GM19240 (cell line): ENCODE measurements around the gene RELCH.
"Not testable (repeated sequence)": the region's sequence is repeated elsewhere in the genome, so short reads cannot be mapped to it uniquely, and the experiment has no call there.

Source experiments
- DNase-seq: peaks from one replicate; pipeline ENCODE4 v3.0.0; 2011; ENCODE audit warnings: low spot score; ENCODE audit not compliant: insufficient read length

The RELCH gene, protein sequence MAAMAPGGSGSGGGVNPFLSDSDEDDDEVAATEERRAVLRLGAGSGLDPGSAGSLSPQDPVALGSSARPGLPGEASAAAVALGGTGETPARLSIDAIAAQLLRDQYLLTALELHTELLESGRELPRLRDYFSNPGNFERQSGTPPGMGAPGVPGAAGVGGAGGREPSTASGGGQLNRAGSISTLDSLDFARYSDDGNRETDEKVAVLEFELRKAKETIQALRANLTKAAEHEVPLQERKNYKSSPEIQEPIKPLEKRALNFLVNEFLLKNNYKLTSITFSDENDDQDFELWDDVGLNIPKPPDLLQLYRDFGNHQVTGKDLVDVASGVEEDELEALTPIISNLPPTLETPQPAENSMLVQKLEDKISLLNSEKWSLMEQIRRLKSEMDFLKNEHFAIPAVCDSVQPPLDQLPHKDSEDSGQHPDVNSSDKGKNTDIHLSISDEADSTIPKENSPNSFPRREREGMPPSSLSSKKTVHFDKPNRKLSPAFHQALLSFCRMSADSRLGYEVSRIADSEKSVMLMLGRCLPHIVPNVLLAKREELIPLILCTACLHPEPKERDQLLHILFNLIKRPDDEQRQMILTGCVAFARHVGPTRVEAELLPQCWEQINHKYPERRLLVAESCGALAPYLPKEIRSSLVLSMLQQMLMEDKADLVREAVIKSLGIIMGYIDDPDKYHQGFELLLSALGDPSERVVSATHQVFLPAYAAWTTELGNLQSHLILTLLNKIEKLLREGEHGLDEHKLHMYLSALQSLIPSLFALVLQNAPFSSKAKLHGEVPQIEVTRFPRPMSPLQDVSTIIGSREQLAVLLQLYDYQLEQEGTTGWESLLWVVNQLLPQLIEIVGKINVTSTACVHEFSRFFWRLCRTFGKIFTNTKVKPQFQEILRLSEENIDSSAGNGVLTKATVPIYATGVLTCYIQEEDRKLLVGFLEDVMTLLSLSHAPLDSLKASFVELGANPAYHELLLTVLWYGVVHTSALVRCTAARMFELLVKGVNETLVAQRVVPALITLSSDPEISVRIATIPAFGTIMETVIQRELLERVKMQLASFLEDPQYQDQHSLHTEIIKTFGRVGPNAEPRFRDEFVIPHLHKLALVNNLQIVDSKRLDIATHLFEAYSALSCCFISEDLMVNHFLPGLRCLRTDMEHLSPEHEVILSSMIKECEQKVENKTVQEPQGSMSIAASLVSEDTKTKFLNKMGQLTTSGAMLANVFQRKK

DNA sequence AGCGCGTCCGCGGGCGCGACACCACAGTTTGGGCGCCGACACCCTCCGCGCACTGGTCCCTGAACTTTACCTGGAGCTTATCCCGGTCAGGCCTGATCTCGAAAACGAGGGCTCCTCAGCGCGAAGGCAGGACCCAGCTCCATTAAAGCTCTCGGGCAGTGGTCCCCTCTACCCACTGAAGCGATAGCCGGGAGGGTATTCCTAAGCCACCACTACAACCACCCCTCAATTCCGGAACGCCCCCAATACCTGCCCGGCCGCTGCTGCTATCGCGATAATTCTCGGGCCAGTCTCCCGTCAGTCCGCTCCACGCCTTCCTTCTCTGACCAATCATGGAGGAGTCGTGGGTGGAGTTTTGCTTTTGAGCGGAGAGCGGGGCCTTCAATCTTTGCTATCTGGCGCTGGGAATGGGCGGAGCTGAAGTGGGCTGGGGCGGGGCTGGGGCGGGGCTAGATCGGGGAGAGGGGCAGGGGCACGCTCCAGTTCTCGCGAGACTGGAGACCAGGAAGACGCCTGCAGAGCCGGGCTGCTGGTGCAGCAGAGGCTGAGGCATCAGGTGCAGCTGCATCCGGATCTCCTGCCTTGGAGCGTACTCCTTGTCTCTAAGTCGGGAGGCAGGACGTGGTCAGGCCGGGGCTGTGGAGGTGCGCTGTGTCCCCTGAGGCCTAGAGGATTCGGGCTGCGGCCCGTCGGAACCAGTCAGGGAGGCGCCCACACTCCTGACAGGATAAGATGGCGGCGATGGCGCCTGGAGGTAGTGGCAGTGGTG is at the start of gene RELCH, which contains the start of gene PIGN:
Gene RELCH (plus strand): TSS at position 482 of the 769 bp plus-strand sequence. CDS start 251 bp downstream, at position 733.
Gene PIGN (minus strand): TSS at position 283 of the 769 bp plus-strand sequence. CDS start 25,703 bp downstream, outside the sequence.
- DNase-seq: peak; percentile 65

DNA sequence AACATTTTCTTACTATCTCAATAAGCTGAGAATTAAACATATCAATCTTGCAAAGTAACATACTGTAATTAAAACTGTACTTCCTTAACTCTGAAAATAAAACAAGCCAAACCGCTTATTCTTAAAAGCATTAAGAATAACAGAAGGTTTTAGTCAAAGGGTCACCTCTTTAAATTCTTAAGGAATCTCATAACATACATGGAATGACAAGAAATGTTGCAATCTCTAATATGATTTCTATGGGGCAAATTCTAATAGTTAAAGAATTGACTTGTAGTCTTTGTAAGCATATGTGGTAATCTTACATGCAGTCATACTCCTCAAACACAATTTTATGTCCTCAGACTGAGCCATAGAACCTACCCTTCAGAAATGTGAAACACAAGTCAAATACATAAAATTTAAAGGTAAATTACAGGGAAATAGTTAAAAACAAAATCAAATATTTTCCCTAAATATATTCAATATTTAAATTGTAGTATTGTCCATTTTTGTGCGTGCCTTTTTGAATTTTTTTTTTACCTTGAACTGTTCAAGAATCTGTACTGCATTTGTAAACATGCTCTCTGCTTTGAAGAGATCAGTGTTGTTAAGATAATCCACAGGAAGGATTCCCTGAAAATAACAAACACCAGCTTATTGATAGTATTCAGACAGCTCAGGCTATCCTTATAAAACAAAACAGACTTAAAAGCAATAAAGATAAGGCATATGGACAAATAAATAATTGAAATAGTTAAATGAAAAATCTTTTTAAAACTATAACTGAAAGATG is 48.4 kb upstream of the RELCH start:
- no peak for DNase-seq

DNA sequence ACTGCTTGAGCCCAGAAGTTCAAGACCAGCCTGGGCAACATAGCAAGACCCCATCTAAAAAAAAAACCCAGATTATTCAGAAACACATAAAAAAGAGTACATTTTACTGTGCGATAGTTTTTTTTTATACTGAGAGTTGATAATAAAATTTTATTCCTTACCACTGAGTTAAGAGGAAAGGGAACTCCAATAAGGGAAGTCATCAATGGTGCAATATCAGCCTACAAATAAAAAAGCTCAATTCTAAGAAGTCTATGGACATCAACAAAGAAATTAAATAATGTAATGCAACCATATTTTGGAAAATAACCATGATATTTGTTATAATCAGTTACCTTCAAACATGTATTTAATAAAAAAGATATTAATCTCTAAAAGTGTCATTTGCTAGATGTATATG is 46.8 kb upstream of the RELCH start:
- DNase-seq: no peak

DNA sequence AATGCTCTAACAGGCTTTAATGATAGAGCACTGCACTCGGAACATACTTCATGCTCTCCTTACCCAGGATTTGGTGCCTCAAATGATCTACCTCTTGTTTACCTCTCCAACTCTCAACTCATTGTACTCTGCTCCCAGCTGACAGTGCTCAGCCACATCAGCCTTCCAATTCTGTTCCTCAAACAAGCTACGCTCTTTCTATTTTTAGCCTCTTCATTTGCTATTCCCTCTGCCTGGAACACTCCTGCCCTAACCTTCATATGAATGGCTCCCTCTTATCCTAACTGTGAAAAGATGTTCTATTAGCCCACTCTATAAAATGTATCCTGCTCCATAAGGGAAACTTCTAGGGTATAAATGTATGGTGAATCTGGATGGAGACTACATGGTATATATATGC is 42.7 kb upstream of the RELCH start:
- DNase-seq: no peak

DNA sequence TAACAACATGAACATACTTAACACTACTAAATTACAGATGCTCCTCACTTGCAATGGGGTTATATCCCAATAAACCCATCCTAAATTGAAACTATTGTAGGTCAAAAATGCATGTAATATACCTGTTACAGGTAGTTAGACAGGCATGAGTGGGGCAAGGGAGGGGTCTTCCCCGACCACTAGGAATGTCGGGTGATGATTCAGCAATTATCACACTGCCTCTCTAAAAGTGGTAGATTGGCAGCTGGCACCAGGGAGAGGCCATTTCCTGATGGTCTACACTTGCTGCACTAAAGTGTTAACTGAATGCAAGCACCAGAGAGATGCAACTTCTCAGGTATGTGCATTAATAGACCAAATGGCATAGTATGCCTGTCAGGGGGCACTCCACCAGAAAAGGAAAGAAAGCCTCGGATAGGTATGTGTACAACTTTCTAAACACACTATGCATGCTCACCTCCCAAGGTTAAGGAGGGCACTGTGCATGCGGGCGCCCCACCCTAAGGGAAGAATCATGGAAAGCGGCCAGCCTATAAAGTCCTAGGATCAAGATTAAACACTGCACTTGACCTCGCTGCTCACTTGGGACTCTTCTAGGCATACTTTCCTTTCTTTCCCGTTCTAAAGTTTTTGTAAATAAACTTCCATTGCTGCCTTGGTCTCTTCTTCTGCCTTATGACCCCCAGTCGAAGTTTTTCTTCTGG is 35.8 kb upstream of the RELCH start:
- no peak for DNase-seq

DNA sequence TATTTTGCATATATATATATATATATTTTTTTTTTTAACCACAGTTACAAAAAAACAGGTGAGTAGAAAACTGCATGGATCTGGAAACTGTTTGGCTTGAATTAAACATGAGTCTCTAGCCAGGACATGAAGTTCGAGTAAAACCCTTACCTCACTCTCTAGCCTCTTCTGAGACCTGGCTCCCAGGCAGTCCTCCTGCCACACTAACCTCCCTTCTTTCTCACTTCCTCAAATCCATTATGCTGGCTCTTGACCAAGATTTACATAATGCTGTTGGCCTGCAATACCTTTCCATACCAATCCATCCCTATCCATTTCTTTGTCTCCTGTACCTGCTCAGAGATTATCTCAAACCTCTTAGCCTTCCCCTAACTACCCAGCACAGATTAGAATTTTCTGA is 34.2 kb upstream of the RELCH start:
- DNase-seq: no peak

DNA sequence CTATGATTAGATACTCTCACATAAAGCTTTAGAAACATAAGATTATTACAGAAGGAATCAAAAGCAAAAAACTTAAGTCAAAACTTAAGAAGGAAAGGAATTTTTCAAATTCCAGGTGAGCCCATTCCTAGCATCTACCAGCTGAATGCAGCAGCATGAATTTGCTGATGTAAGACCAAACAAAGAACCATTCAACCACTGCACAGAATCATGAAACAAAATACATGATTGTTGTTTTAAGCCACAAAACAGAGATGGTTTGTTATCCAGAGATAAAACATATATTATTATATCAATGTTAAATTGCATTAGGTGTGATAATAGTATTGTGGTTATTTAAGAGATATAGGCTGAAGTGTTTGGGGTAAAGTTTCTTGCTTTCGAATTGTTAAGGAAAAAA is 29.2 kb upstream of the RELCH start:
- DNase-seq: no peak

DNA sequence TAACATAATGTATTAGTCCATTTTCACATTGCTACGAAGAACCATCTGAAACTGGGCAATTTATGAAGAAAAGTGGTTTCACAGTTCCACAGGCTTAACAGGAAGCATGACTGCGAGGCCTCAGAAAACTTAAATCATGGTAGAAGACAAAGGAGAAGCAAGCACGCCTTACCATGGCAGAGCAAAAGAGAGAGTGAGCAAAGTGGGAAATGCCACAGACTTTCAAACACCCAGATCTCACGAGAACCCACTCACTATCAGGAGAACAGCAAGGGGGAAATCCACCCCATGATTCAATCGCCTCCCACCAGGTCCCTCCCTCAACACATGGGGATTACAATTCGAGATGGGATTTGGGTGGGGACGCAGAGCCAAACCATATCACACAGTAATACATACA is 22.7 kb upstream of the RELCH start:
- DNase-seq: no peak

DNA sequence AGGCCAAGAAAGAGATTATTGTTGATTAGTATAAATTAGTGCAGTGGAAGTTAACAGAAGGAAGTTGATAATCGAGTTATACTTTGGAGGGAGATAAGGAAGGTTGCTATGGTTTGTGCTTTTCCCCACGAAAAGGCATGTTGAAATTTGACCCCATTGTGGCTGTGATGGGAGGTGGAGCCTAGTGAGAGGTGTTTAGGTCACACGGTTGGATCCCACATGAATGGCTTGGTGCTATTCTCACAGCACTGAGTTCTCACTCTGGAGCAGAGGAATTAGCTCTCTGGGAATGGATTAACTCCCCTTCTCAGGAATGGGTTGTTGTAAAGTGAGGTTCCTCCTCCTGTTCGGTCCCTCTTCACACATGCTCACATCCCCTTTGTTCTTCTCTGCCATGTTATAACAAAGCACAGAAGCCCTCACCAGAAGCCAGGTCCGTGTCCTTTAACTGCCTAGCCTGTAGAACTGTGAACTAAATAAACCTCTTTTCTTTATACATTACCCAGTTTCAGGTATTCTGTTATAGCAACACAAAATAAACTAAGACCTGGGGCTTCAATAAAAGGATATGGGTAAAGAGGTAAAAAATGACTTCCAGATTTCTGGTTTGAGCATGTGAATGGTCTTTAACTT is 22.1 kb upstream of the RELCH start:
- DNase-seq: no peak

DNA sequence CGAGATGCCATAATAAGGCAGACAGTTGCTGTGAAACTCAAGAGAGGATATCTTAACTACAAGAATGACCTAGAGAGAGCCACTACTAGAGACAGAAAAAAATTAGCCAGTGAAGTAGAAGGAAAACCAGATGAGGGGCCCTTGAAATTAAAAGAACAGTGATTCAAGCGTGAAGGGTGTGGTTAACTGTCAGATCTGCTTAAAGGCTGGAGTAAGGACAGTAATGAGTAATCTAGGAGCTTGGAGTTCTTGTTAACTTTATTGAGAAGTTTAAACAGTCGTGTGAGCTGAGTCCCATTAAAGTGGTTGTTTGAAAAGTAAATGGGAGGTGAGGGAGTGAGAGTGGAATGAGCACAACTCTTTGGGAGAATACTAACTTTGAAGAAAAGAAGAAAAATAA is 21.5 kb upstream of the RELCH start:
- no peak for DNase-seq

DNA sequence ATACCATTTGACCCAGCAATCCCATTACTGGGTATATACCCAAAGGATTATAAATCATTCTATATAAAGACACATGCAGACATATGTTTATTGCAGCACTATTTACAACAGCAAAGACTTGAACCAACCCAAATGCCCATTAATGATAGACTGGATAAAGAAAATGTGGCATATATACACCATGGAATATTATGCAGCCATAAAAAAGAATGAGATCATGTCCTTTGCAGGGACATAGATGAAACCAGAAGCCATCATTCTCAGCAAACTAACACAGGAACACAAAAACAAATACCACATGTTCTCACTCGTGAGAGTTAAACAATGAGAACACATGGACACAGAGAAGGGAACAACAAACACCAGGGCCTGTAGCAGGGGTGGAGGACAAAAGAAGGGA is 20.5 kb upstream of the RELCH start:
- not testable (repeated sequence) for DNase-seq

DNA sequence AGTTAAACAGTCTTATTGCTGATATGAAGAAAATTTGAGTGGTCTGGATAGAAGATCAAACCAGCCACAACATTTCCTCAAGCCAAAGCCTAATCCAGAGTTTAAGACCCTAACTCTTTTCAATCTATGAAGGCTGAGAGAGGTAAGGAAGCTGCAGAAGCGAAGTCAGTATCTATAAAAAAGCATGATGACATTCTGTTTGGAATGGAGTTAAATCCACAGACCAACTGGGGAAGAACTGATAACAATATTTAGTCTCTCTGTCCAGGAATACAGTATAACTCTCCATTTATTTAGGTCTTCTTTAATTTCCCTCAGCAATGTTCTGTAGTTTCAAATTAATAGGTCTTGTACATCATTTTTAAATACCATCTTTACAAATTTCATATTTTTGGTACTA is 16.2 kb upstream of the RELCH start:
- no peak for DNase-seq

DNA sequence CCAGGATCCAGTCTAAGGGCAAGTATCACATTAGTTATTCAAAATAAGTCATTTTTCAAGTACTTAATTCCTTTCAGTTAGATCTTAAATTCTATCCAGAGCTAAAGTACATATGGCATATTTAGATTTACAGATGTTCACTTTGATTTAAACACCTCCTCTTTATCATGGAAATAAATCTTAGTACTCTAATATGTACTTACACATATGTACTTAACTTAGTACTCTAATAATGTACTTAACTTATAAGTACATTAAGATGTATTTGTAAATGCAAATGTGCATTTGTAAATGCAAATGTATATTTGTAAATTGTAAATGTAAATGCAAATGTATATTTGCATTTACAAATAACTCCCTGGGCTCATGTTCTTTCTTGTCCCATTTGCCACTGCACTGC is 14.8 kb upstream of the RELCH start:
- no peak for DNase-seq

DNA sequence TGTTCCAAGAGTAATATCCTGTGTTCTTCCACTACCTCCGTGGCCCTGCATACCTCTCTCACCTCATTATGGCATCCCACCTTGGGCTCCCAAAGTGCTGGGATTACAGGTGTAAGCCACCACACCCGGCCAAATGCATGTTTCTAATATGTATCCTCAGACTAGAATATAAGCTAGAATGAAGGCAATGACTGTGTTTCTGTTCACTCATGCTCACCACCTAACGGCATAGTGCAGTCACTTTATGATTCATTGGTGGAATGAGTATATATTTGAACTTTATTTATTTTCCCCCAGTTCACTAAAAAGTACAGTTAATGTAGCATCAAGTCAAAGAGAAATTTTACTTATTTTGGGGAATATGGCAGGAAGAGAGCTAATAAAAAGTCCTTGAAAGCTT is 11.5 kb upstream of the RELCH start:
- DNase-seq: no peak

DNA sequence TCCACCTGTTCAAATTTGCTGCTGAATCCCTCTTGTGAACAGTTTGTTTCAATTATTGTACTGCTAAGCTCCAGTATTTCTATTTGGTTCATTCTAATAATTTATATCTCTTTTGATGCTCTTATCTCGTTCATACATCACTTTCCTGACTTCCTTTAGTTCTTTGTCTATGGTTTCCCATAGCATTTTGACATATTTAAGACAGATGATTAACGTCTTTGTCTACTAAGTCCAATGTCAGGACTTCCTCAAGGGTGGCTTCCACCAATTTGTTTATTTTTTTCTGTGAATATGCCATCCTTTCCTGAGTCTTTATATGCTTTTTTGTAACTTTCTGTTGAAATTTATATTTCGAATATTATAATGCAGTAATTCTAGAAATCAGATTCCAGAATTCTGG is 9.8 kb upstream of the RELCH start:
- DNase-seq: no peak

DNA sequence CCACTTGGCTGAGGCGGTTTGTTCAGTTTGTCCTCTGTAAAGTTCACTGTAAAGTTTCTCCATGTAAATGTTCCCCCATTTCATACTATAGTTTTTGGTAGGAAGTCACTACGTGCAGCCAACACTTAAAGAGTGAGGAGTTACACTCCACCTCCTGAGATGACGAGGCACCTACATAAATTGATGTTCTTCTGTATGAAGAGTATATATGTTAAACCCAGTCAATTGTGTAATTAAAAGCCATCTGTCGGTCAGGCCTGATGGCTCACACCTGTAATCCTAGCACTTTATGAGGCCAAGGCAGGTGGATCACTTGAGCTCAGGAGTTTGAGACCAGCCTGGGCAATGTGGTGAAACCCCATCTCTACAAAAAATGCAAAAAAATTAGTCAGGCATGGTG is 7.8 kb upstream of the RELCH start:
- no peak for DNase-seq

DNA sequence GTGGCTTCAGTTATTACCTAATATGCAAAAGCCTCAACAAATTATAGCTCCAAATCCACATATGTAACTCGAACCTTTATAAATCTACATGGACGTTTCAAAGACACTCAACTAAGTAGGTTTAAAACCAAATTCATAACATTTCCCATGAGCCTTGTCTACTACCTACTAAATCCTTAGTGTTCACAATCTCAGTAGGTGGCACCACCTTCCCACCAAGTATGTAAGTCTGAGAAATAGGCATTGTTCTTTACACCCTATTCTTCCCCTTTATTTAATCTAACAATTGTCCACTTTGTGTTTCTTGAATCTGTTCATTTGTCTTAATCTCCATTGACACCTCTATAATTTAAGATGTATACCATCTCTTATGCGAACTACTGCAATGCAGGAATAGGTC is 4.8 kb upstream of the RELCH start:
- DNase-seq: no peak

DNA sequence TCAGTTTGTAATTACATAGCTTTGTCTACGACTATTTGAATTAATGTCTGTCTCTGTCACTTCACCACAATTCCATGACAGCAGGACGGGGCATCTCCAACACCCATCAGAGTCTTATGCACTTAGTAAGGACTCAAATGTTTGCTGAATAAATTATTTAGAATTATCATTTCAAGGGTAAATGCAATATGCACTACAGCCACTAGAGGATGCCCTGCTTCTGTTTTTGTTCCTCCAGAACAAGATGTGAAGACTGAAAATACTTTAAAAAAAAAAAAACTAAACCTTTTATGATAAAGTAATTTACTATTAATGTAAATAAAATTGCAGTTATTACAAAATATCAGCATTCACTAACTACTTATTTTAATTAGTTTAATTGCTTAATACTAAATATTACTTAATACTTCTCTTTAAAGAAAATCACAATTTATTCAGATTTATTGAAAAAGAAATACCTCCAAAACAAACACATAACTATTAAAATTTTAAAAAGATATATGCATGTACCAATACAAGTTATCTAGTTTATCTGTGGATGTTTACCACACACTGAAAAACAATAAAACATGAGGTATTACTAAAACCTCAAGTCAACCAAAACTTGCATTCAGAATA is 3.4 kb upstream of the RELCH start:
- no peak for DNase-seq

DNA sequence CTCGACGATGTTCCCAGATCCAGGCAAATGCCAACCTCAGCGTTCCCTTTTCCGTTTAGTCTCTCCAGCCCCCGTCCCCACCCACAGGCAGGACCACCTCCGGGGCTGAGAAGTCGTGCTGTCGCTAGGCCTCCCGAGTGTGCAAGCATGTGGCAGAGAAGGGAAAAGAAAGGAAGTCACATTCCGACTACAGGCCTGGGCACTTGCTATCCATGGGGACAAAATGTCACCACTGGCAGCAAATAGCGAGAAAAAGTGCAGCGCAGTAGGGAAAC is 619 bp upstream of the RELCH start:
- DNase-seq: no peak
